Measurements from ENCODE around the gene PRDM16.

Gene PRDM16

DNA sequence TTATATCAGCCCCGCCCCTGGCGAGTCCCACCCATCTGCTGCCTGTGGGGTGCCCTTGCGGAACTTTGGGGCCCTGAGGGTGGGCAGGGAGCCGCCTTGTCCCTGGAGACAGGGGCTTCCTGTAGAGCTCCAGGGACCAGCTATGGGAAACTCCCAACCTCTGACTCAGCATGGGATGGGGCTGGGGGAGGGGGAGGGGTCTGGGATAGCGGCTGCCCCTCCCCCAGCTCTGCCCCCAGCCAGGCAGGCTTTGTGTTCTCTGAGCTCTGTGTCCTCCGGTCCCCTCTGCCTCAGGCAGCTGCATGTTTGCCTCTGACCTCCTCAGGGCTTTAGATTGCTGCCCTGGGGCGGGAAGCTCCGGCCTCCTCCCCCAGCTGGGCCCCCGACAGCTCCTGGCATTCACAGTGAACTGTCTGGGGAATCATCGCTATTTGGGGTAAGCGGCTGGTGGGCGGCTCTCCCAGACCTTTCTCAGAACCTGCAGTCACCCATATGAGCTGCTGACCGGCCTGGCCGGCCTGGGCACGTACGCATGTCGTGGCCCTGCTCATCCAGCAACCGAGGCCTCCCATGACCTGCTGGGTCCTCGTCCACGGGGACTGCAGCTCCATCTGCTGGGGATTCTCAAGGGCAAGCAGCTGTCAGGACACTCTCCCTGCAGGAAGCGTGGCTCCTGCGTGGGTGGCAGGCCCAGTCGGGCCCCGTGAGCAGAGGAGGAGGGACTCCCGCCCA is 402.5 kb downstream of the PRDM16 start (continued):
- TF ChIP-seq ZNF266 (tag by site-specific recombination; IDR thresholded peaks at IDR 0.05; ENCODE audit: low read depth) = no peak
- TF ChIP-seq ZNF174 (tag by site-specific recombination; IDR thresholded peaks at IDR 0.05) = no peak
- no peak for TF ChIP-seq REPIN1 (tag by site-specific recombination; IDR thresholded peaks at IDR 0.05; ENCODE audit: low read depth)
- TF ChIP-seq ZNF138 (tag by site-specific recombination; IDR thresholded peaks at IDR 0.05; ENCODE audit: borderline replicate concordance) = no peak
- no peak for TF ChIP-seq ZNF560 (tag by site-specific recombination; IDR thresholded peaks at IDR 0.05; ENCODE audit: borderline replicate concordance)
- TF ChIP-seq EGR2 (tag by site-specific recombination; IDR thresholded peaks at IDR 0.05; ENCODE audit: low read depth) = peak; percentile 89
- TF ChIP-seq ZNF404 (tag by site-specific recombination; IDR thresholded peaks at IDR 0.05) = no peak
- TF ChIP-seq ZNF202 (tag by site-specific recombination; IDR thresholded peaks at IDR 0.05; ENCODE audit: borderline replicate concordance) = no peak
- TF ChIP-seq ZNF350 (tag by site-specific recombination; IDR thresholded peaks at IDR 0.05) = no peak
- TF ChIP-seq, protein P1, sequence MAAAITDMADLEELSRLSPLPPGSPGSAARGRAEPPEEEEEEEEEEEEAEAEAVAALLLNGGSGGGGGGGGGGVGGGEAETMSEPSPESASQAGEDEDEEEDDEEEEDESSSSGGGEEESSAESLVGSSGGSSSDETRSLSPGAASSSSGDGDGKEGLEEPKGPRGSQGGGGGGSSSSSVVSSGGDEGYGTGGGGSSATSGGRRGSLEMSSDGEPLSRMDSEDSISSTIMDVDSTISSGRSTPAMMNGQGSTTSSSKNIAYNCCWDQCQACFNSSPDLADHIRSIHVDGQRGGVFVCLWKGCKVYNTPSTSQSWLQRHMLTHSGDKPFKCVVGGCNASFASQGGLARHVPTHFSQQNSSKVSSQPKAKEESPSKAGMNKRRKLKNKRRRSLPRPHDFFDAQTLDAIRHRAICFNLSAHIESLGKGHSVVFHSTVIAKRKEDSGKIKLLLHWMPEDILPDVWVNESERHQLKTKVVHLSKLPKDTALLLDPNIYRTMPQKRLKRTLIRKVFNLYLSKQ (tag by site-specific recombination; IDR thresholded peaks at IDR 0.05; ENCODE audit: borderline replicate concordance) = no peak
- no peak for TF ChIP-seq ZNF785 (tag by site-specific recombination; IDR thresholded peaks at IDR 0.05)
- TF ChIP-seq GLIS1 (tag by site-specific recombination; IDR thresholded peaks at IDR 0.05) = peak; percentile 75
- no peak for TF ChIP-seq ZBTB1 (tag by site-specific recombination; IDR thresholded peaks at IDR 0.05)
- no peak for TF ChIP-seq YY2 (tag by site-specific recombination; IDR thresholded peaks at IDR 0.05)
- no peak for TF ChIP-seq ZNF624 (tag by site-specific recombination; IDR thresholded peaks at IDR 0.05)
- no peak for TF ChIP-seq ZNF585B (tag by site-specific recombination; IDR thresholded peaks at IDR 0.05)
- TF ChIP-seq, protein P2, sequence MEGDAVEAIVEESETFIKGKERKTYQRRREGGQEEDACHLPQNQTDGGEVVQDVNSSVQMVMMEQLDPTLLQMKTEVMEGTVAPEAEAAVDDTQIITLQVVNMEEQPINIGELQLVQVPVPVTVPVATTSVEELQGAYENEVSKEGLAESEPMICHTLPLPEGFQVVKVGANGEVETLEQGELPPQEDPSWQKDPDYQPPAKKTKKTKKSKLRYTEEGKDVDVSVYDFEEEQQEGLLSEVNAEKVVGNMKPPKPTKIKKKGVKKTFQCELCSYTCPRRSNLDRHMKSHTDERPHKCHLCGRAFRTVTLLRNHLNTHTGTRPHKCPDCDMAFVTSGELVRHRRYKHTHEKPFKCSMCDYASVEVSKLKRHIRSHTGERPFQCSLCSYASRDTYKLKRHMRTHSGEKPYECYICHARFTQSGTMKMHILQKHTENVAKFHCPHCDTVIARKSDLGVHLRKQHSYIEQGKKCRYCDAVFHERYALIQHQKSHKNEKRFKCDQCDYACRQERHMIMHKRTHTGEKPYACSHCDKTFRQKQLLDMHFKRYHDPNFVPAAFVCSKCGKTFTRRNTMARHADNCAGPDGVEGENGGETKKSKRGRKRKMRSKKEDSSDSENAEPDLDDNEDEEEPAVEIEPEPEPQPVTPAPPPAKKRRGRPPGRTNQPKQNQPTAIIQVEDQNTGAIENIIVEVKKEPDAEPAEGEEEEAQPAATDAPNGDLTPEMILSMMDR (tag by site-specific recombination; IDR thresholded peaks at IDR 0.05) = 0 out of 2 replicates have a peak, but pooled peaks have one; percentile 28
- TF ChIP-seq, protein P3, sequence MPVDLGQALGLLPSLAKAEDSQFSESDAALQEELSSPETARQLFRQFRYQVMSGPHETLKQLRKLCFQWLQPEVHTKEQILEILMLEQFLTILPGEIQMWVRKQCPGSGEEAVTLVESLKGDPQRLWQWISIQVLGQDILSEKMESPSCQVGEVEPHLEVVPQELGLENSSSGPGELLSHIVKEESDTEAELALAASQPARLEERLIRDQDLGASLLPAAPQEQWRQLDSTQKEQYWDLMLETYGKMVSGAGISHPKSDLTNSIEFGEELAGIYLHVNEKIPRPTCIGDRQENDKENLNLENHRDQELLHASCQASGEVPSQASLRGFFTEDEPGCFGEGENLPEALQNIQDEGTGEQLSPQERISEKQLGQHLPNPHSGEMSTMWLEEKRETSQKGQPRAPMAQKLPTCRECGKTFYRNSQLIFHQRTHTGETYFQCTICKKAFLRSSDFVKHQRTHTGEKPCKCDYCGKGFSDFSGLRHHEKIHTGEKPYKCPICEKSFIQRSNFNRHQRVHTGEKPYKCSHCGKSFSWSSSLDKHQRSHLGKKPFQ (tag by site-specific recombination; IDR thresholded peaks at IDR 0.05) = no peak
- no peak for TF ChIP-seq ZNF335 (tag by site-specific recombination; conservative IDR thresholded peaks at IDR 0.05)
- TF ChIP-seq ZNF837 (tag by site-specific recombination; IDR thresholded peaks at IDR 0.05) = no peak
- TF ChIP-seq HOXA7 (CRISPR knock-in tag; IDR thresholded peaks at IDR 0.05; ENCODE audit: borderline replicate concordance) = no peak
- TF ChIP-seq GLI2 (tag by site-specific recombination; IDR thresholded peaks at IDR 0.05; ENCODE audit: borderline replicate concordance, low read depth) = no peak
- no peak for TF ChIP-seq ZNF211 (tag by site-specific recombination; IDR thresholded peaks at IDR 0.05; ENCODE audit: low read depth)
- 0 out of 2 replicates have a peak, but pooled peaks have one; percentile 16 for TF ChIP-seq TRIM28 (IDR thresholded peaks at IDR 0.05; ENCODE audit: borderline replicate concordance, low read length)
- TF ChIP-seq ZNF544 (tag by site-specific recombination; IDR thresholded peaks at IDR 0.05) = no peak
- TF ChIP-seq, protein P4, sequence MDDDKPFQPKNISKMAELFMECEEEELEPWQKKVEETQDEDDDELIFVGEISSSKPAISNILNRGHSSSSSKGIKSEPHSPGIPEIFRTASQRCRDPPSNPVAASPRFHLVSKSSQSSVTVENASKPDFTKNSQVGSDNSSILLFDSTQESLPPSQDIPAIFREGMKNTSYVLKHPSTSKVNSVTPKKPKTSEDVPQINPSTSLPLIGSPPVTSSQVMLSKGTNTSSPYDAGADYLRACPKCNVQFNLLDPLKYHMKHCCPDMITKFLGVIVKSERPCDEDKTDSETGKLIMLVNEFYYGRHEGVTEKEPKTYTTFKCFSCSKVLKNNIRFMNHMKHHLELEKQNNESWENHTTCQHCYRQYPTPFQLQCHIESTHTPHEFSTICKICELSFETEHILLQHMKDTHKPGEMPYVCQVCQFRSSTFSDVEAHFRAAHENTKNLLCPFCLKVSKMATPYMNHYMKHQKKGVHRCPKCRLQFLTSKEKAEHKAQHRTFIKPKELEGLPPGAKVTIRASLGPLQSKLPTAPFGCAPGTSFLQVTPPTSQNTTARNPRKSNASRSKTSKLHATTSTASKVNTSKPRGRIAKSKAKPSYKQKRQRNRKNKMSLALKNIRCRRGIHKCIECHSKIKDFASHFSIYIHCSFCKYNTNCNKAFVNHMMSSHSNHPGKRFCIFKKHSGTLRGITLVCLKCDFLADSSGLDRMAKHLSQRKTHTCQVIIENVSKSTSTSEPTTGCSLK (tag by site-specific recombination; IDR thresholded peaks at IDR 0.05) = no peak
- TF ChIP-seq ZNF133 (tag by site-specific recombination; IDR thresholded peaks at IDR 0.05) = no peak
- TF ChIP-seq ZNF16 (tag by site-specific recombination; IDR thresholded peaks at IDR 0.05; ENCODE audit: low read depth) = no peak
- no peak for TF ChIP-seq ZNF394 (tag by site-specific recombination; IDR thresholded peaks at IDR 0.05; ENCODE audit: borderline replicate concordance)
- TF ChIP-seq ZNF596 (tag by site-specific recombination; IDR thresholded peaks at IDR 0.05) = no peak
- TF ChIP-seq ZNF175 (tag by site-specific recombination; IDR thresholded peaks at IDR 0.05) = no peak
- no peak for TF ChIP-seq GLI4 (tag by site-specific recombination; IDR thresholded peaks at IDR 0.05)
- TF ChIP-seq SETDB1 (IDR thresholded peaks at IDR 0.05; ENCODE audit: insufficient read length, low read length) = no peak
- no peak for TF ChIP-seq ZFP37 (tag by site-specific recombination; IDR thresholded peaks at IDR 0.05)
- TF ChIP-seq RBAK (tag by site-specific recombination; IDR thresholded peaks at IDR 0.05) = no peak
